GM19467 (cell line): ENCODE data around the gene BRINP1.
A peak's percentile ranks its signal among the peaks of the same experiment; 100 is the strongest.

Experiments used
- ATAC-seq: cut with Tn5 transposase; IDR thresholded peaks from one replicate; pipeline ENCODE4 v1.9.1; 2021; ENCODE audit warnings: mild to moderate bottlenecking, moderate library complexity; ENCODE audit not compliant: unreplicated experiment

BRINP1 gene

DNA sequence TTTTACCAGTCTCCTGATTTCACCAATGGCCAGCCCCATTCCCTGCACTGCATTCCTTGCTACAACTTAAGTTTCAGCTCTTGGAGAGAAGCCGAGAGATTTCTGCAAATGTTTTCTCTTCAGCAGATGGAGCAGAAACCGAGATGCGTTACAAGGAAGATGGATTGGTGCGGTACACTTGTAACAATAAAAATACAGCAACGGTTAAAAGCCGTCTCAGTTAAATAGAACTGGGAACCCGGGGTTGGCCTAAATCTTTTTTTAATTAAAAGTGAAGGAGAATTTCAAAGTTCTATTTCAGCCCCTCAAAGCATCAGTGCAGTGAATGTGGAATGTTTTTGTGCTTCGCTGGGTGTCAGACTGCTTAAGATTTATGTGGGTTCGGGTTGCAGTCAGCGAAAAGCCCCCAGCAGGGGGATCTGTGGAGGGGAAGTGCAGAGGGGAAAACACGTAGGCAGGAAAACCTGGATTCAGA, 19.8 kb downstream of the BRINP1 start:
- no peak for ATAC-seq

DNA sequence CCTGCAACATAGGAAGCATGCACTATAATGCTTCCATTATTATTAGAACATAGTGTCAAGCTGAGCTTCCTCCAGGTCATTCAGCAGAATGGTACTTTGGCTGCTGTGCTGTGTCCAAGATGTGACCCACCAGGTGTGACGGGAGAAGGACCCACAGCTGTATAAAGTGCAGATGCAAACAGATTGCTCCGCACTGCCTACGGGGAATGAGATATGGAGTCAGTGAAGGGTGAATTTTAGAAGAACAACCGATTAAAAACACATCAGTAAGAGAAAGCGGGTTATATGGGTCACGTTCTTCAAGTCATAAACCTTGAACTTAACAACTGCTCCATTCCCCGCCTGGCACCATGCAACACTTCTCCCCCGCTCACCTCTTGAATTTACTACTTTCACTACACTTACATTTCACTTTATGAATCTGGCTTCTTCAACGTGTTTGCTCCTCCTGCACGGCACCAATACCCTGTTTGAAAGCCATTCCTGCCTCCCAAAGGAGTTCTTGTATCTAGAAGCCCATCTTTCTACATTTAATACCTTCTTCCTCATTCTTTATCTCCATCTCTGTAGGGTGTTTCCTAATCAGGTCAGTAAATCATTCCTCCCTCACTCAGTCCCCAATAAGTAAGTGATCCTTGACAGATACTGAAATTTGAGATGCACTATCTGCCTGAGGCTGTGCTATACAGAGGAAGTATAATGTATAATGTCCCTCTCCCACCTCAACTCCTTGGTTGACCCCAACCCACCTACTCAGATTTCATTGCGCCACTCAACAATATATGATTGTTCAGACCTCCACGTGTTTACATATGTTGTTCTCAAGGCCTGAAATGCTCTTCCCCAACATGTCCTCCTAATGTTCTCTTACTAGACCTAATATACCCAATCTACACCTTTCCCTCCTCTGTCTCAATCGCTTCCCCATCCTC, 25.9 kb downstream of the BRINP1 start:
- no peak for ATAC-seq

DNA sequence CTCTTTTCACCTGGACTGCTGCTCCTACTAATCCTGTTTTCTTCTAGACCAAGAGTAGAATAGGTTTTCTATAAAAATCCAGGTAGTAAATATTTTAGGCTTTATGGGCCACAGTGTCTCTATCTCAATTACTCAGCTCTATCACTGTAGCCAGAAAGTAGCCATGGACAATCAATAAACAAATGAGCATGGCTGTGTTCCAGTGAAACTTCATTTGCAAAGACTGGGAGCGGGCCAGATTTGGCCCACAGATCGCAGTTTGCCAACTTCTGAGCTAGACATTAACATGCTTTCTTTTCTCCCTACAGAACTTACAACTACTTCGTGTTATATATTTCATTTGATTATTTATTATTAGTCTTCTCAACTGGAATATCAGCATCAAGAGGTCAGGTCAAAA, 30.2 kb downstream of the BRINP1 start:
- ATAC-seq, result no peak

DNA sequence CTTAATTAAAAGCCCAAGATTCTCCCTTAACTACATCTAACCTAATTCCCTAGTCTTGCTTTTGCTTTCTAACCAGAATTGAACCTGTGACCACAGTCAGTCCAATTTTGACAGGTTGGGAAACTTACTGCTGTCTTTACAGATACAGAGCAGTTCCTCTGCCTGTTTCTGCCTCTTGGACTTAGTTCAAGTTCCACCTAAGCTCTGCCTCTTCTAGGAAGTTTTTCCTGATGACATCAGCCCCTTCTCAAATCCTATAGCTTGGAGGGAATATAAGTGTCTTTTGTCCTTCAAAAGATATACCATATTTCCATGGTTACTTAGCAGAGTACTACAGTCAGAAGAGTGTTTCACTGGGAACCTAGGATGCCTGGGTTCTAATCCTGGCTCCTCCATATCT, 31.7 kb downstream of the BRINP1 start:
- no peak for ATAC-seq

DNA sequence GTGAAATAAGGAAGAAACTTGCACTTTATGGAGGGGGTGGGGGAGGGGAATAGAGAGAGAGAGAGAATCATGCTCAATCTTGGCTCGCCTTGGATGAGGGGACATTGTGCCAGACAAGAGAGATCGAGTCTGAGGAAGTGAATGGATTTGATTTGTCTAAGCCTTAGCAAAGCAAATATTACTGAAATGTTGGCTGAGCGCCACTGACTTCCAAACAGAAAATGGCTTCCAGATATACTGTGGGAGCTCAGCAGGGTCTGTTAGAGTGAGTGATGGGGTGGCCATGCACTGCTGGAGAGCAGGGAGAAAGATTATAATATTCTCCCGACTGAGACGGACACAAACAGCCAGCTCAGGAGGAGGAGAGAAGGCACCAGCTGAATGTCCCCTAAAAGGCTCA, 34.5 kb downstream of the BRINP1 start:
- ATAC-seq, result no peak

DNA sequence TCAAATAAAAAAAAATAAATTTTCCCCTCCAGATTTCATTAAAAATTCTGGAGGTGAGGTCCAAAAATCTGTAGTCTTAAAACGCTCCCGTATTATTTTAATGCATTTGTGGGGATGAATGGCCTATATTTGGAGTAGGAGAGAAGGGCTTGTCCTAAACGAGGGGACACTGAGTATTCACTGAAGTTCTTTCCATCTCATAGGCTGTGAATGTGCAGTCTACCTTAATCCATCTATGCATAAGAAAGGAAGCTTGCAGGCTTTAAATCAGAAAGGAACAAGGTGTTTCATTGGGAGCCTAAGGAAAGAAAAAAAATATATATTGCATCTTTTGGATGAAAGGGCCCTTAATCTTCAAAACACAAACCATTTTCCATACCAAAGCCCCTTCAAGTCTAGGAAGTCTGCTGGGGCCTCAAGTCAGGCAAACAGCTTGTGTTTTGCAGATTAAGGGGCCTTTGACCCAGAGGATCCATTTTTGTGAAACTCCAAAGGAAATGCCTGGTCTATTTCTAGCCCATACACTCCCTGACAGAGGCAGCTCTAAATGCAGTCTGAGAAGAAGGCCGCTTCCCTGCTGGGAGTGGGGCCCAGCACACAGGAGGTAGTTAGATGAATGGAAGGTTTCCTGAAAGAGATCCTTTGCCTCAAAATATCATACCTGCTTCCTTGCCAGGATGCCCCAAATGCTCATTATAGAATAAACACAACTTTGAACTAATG, 35.6 kb downstream of the BRINP1 start:
- ATAC-seq, result no peak

DNA sequence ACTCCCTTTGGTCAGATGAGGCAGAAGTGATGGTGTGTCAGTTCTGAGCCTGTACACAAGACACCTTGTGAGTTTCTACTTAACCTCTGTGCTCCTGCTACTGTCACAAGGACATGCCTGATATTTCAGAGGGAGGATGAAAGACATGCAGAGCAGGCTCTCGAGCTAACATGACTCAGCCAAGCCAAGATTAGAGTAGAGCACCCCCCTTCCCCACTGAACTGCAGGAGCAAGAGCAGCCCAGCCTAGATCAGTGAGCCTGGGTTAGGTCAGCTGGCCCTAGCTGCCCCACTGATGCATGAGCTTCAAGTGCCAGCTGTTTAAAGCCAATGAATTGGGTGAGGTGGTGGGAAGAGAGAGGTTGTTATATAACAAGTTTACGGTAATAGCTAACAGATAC, 36.7 kb downstream of the BRINP1 start:
- no peak for ATAC-seq

DNA sequence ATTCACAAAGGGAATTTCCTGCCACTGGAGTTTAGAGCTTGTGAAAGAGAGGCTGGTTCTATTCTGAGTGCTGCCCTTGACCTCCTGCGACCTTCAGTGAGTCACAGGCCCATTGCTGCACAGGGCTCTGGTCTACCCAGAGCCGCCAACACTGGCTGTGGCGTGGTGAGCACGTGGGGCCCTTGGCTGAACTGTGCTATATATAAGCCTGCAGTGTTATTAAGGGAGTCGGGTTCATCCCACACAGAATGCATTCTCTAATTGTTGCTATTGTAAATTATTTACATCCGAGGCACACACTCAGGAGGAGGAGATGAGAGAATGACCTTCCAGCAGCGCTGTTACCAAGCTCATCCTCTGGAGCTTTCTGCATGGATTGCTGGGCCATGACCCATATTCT, 47.1 kb downstream of the BRINP1 start:
- no peak for ATAC-seq

DNA sequence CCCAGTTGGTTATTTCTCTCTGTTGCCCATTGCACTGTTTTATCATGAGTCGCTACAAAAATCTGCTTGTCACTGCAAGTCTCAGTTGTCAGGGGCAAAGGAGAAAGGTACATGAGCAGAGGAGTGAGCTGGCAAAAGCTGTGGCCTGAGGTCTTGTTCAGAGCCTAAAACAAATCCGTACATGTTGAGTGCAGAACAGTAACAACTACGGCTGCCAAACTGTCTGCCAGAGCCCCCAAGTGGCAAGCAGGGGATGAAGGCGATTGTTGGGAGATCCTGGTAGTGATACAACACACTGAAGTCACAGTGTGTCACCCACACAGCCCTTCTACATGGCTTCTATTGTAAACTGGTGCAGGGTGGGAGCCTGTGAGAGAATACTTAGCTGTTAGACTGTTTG, 50.9 kb downstream of the BRINP1 start:
- no peak for ATAC-seq

DNA sequence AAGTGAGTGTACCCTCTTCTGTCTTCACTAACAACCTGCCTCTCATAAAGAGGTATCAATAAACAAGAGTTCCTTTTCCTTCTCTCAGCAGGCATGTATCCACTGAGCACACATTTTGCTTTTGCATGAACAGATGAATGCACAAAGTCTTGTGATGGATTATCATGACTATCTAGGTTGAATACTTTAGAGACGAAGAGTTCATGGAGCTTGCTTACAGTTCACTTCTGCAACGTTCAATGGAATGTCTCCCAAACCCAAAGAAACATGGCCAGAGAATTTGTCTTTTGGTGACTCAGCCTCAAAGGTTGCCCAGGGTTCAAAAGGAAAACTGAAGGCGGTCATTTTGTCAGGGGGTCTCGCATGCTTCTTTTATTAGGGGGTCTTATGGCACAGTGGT, 55.4 kb downstream of the BRINP1 start:
- ATAC-seq, result no peak

DNA sequence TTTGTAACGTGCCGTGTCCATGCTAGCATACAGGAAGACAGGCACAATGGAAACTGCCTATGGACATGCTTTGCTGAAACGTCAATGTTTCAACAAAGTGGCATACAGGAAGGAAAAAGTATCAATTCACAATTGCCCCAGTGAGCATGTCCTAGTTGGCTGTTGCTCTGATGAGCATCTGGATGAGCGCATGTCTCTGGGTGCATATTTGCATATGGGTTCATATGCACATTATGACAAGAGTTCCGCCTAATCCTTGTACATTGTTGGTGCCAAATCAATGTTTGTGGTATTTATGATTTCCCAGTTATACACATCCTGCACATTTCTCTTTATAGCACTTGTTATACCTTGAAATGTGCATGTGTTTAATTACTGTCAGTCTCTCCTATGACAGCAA, 58.5 kb downstream of the BRINP1 start:
- ATAC-seq, result no peak

DNA sequence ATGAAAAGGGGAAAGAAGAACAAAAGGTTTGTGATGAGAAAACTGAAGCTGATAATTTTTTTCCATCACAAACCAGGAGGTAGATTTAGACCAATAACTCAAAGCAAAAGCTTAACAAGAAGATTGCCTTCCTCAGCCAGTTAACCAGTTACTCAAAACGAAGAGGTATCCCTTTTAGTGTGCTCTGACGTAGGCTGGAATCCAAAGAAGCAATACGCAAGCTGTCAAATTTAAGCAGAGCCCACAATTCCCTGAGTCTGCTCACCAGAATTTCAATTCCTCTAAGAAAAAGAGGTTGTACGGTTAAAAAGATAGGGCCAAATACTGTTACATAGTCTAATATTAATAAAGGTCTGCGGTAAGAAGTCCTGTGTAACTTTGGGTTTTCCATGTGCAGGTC, 61.8 kb downstream of the BRINP1 start:
- no peak for ATAC-seq

DNA sequence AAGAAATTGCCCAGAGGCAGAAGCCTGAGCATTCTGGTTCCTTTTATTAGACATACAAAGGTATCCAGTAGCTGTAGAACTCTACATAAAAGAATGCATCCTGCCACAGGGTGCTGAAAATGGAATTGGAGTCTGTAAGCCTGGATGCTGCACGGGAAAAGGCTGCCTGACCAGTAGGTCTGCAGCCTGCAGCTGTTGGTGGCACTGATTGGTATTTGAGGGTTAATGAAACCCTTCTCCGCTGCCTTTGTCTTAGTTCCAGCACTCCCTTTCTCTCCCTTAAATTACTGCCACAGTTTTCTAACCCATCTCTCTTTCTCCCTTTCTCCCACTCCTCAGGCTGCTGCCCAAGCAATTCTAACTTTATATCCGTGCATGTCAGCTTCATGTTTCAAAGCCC, 64.7 kb downstream of the BRINP1 start:
- ATAC-seq, result no peak

DNA sequence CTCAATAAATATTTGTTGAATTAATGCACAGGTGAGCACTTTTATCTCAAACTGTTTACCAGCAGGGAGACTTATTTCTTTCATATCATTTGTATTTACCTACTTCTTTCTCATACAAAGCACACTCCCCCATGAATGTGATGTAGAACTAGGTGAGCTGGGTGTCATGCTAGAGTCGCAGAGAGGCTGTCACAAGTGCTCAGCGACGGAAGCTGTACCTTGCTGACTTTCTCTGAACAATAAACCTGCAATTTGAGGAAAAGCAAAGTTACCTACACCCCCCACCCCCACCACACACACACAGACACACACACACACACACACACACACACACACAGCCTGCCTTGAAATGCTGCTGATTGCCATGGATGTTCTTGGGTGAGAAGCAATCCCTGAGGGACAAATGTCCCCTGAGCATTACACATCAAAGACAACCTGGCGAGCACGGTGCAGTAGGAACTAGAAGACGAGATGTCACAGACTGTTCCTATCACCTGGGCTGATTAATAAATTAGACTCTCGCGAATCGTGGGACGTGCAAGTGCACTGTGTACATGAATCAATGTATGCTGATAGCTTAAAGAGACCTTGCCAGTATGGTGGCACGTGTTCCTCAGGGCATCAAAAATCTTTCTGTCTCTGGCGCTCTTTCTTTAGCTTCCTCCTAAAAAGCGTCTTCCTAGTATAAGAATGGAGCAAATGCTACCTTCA, 66.1 kb downstream of the BRINP1 start:
- no peak for ATAC-seq

DNA sequence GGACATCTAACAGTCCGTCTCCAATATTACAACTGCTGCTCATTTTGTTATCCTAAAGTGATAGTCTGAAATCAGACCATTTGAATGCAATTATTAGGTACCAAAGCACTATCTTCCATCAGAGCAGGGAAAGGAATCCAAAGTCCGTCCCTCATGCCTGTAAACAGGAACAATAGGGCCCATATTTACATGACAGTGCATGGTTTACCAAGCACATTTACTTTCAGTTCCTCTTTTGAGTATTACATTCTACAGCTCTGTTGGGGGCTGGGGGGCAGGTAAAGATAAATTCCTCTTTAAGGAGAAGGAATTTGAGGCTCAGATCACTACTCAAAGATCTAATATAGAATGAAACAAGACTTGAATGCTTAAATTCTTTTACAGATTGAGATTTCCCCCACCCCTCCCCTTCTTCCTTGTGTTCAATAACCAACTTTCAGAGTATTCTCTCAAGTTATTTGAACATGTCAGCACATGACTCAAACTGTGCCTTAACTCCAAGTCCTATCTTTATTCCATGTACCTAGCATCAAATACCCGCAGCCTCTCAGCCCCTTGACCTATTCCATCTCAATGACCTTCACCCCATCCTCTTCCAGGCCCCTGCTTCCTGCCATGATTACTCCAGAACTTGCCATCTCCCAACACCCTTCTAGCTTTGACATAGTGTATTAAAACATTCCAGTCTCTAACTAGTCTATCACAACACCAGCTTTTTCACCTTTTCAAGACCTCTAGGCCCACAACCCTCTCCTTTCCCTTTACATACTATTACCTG, 71.0 kb downstream of the BRINP1 start:
- ATAC-seq, result peak; percentile 88

DNA sequence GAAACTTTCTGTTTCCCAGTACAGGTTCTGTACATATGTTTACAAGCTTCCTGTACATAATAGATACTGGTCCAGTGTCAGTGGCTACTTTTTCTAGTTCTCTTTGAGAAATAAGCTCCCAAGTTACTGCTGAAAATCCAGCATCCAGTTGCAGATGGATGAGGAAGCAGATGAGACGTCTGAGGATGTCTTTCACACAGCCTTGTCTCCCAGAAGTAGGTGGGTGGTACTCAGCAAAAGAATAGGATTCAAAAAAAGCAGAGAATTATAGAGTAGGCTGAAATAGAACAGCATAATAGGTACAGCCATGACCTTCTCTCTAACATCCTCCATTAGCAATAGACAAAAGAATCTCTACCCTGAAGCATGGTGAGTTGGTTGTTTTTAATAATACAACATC, 77.7 kb downstream of the BRINP1 start:
- no peak for ATAC-seq

DNA sequence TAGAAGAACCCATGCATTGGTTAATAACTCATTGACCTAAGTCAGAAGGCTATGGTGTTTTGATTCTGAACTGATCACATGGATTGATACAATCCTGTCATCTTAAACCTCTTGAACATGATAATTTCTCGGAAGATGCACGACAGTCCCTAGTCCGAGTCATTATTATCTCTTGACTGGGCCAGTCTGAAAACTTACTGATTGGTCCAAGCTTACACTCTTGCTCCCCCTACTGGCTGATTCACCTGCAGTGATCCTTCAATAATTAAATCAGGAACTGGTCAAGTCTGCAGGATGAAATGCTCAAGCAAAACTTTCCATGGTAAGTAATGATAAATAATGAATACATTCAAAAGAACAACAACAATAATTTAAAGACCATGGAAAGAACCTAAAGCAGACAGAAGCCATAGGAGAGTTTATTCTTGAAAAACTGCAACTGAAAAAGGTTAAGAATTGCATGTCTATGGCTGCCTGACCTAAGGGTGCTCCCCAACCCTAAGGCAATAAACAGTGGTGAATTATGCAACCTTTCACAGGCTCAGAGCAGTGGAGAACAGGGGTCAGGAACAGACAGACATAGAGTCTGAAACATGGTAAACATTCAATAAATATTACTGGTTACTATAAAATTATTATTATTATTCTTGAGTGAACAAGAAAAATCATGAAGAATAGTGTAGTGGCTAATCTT, 79.3 kb downstream of the BRINP1 start:
- ATAC-seq, result peak; percentile 82

DNA sequence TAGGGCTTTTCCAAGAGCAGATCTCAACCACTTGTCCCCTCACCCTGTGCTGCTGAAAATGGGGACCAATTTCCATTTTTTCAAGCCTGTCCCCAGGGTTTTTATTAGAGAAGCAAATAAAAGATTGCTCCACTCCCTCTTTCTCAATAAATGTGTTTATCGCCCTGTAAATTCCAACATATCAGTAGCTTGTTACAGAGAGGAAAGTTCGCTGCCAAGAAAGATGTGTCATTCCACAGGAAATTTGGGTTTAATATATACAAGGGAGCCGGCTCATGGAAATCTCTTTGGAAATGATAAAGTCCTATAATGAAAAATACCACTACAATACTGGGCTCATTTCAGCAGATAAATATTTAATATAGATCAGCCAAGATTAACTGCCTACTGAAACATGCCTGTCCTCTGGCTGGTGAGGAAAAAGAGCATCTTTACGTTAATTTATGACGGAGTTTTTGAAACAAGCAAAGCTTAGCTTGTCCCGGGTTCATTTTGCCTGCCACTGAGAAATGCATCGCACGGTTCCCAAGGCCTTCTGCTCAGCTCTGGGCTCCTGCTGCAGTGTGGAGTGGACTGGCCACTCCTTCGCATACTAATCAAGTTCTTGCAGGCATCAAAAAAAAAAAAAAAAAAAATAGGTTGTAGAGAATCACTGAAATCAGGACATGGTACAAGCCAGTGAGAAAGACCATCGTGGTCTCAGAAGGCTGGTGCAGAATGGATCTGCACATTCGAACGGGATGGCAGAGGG, 84.5 kb downstream of the BRINP1 start:
- no peak for ATAC-seq

DNA sequence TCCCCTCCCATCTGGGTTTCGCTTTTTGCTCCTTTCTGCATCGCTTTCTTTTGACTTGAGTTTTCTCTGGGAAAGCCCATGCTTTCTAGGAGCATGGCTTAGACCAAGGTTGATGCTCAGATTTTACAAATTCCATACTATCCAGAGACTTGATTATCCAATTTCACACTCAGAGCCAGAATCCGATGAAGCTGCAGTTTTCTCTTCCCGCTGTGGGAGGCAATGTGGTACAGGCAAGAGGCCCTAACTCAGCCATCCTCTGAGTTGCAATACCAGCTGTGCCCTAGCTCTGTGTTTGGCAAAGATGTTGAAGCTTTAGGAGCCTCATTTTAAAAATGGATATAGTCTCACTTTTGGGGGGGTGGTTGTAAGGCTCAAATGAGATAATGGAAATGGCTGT, 85.1 kb downstream of the BRINP1 start:
- ATAC-seq, result no peak
